ENCODE measurements around the gene NRIP1. TPM values are rescaled to one million over a fixed set of nuclear protein-coding genes. Genes with fewer than 3 reads are reported as not detected.

NRIP1 gene
- total and polyA plus RNA-seq, 5 donors from 2014 or later = 11.6 to 20.3 (median 13.3) TPM

- Mint-ChIP-seq H3K9me3 (peaks cover 0 to 4% (median 0%) of the 10 kb centered on the region in 7 donors), H3K27me3 (no peaks in the 10 kb centered on the region), H3K36me3 (no peaks in the 10 kb centered on the region), H3K27ac (no peak overlapping the region), H3K4me1 (no peaks in the 10 kb centered on the region), H3K4me3 (no peak overlapping the region)
- Histone ChIP-seq H3K27me3 (ENCODE audit: control insufficient read depth, insufficient read depth, low read length) (no peaks in the 10 kb centered on the region), H3K9me3 (ENCODE audit: control insufficient read depth in 2 of 2, low read length in 2 of 2) (no peaks in the 10 kb centered on the region), H3K36me3 (ENCODE audit: control insufficient read depth, insufficient read depth, low read length) (no peaks in the 10 kb centered on the region), H3K4me3 (ENCODE audit: low read depth, low read length) (no peak overlapping the region), H3K27ac (ENCODE audit: insufficient read depth, low read length, poor library complexity, severe bottlenecking) (no peak overlapping the region), H3K4me1 (ENCODE audit: control insufficient read depth, insufficient read depth, low read length, poor library complexity, severe bottlenecking) (no peaks in the 10 kb centered on the region)
- no peak for ATAC-seq (ENCODE audit: low read depth in 2 of 2)
- DNase-seq = no peak
Measured at GRCh38 chr21:15095326-15095725, 30.5 kb upstream of the NRIP1 start.

DNA sequence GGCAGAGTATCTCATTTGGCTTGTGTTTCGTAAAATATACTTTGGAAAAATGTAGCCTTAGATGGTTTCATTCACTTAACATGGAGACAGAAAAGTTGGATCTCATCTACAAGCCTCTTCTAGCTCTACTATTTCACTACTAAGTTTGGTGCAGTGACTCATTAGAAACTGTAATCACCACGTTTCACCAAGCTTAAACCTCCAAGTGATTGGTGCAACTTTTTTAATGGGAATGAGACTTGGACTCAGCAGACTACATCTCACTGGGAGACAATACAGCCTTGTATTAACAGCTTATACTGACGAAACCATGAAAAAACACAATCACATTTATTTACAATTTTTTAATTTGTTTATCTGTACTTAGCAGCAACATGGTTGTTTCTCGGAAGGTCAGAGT lies 29.9 kb upstream of the NRIP1 start:
- no peak overlapping the region for H3K4me3 ChIP-seq (ENCODE audit: low read depth, low read length)
- no peaks in the 10 kb centered on the region for H3K36me3 Mint-ChIP-seq
- H3K27me3 Mint-ChIP-seq = no peaks in the 10 kb centered on the region
- H3K4me1 Mint-ChIP-seq = no peaks in the 10 kb centered on the region
- H3K27ac ChIP-seq (ENCODE audit: insufficient read depth, low read length, poor library complexity, severe bottlenecking) = no peak overlapping the region
- ATAC-seq (ENCODE audit: low read depth in 2 of 2) (no peak), DNase-seq (no peak)
- H3K4me3 Mint-ChIP-seq = no peak overlapping the region
- no peaks in the 10 kb centered on the region for H3K9me3 ChIP-seq (ENCODE audit: control insufficient read depth in 2 of 2, low read length in 2 of 2)
- no peaks in the 10 kb centered on the region for H3K4me1 ChIP-seq (ENCODE audit: control insufficient read depth, insufficient read depth, low read length, poor library complexity, severe bottlenecking)
- no peaks in the 10 kb centered on the region for H3K27me3 ChIP-seq (ENCODE audit: control insufficient read depth, insufficient read depth, low read length)
- no peak overlapping the region for H3K27ac Mint-ChIP-seq
- H3K9me3 Mint-ChIP-seq = peaks cover 0 to 4% (median 0%) of the 10 kb centered on the region in 7 donors
- no peaks in the 10 kb centered on the region for H3K36me3 ChIP-seq (ENCODE audit: control insufficient read depth, insufficient read depth, low read length)

DNA sequence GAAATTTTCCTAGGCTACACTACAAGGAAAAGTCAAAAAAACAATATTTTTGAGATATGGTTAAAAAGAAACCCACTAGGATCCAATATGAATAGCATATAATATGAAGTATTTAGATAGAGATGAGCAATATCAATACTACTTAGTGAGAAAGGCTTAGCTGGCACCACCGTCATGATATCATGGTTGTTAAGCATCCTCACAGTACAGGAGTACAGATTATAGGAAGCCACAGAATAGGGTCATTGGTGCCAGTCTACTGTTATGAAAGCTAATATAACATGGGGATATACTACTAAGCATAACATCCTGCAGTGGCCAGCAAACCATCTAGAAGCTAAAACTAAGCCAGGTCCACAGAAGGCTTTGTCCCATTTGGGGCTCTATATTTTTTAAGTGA lies 28.4 kb upstream of the NRIP1 start:
- Histone ChIP-seq H3K9me3 (ENCODE audit: control insufficient read depth in 2 of 2, low read length in 2 of 2) (no peaks in the 10 kb centered on the region), H3K4me1 (ENCODE audit: control insufficient read depth, insufficient read depth, low read length, poor library complexity, severe bottlenecking) (no peaks in the 10 kb centered on the region), H3K4me3 (ENCODE audit: low read depth, low read length) (no peak overlapping the region), H3K36me3 (ENCODE audit: control insufficient read depth, insufficient read depth, low read length) (no peaks in the 10 kb centered on the region), H3K27me3 (ENCODE audit: control insufficient read depth, insufficient read depth, low read length) (no peaks in the 10 kb centered on the region), H3K27ac (ENCODE audit: insufficient read depth, low read length, poor library complexity, severe bottlenecking) (no peak overlapping the region)
- H3K27me3 Mint-ChIP-seq = no peaks in the 10 kb centered on the region
- peaks cover 0 to 4% (median 0%) of the 10 kb centered on the region in 7 donors for H3K9me3 Mint-ChIP-seq
- no peaks in the 10 kb centered on the region for H3K36me3 Mint-ChIP-seq
- no peaks in the 10 kb centered on the region for H3K4me1 Mint-ChIP-seq
- DNase-seq (no peak), ATAC-seq (ENCODE audit: low read depth in 2 of 2) (no peak)
- no peak overlapping the region for H3K27ac Mint-ChIP-seq
- no peak overlapping the region for H3K4me3 Mint-ChIP-seq

GRCh38 chr21:15092745-15093144 lies 27.9 kb upstream of the NRIP1 start:
- Histone ChIP-seq H3K4me1 (ENCODE audit: control insufficient read depth, insufficient read depth, low read length, poor library complexity, severe bottlenecking) (no peaks in the 10 kb centered on the region), H3K27me3 (ENCODE audit: control insufficient read depth, insufficient read depth, low read length) (no peaks in the 10 kb centered on the region), H3K36me3 (ENCODE audit: control insufficient read depth, insufficient read depth, low read length) (no peaks in the 10 kb centered on the region), H3K9me3 (ENCODE audit: control insufficient read depth in 2 of 2, low read length in 2 of 2) (no peaks in the 10 kb centered on the region), H3K27ac (ENCODE audit: insufficient read depth, low read length, poor library complexity, severe bottlenecking) (no peak overlapping the region), H3K4me3 (ENCODE audit: low read depth, low read length) (no peak overlapping the region)
- H3K36me3 Mint-ChIP-seq = no peaks in the 10 kb centered on the region
- DNase-seq (no peak), ATAC-seq (ENCODE audit: low read depth in 2 of 2) (no peak)
- no peak overlapping the region for H3K4me3 Mint-ChIP-seq
- H3K27ac Mint-ChIP-seq = no peak overlapping the region
- no peaks in the 10 kb centered on the region for H3K27me3 Mint-ChIP-seq
- no peaks in the 10 kb centered on the region for H3K4me1 Mint-ChIP-seq
- H3K9me3 Mint-ChIP-seq = peaks cover 0 to 4% (median 0%) of the 10 kb centered on the region in 7 donors

DNA sequence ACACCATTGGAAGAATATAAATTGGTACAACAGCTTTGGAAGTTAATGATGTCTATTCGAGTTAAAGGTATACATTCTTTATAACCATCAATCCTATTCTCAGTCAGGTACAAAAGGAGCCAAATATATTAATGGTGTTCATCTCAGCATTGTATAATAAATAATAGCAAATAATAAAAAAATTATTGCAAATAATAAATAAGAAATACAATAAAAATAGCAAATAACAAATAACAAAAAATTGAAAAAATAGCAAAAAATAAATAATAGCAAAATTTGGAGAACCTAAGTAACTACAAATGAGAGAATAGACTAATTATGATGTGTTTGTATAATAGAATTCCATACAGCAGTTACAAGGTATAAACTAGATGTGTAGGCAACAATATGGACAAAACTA lies 25.6 kb upstream of the NRIP1 start:
- Mint-ChIP-seq H3K4me3 (no peak overlapping the region), H3K36me3 (no peaks in the 10 kb centered on the region)
- ATAC-seq (ENCODE audit: low read depth in 2 of 2) = no peak

GRCh38 chr21:15088488-15088887 lies 23.7 kb upstream of the NRIP1 start:
- H3K4me1 Mint-ChIP-seq = no peaks in the 10 kb centered on the region
- peaks cover 5% of the 10 kb centered on the region for H3K27me3 Mint-ChIP-seq
- no peak overlapping the region for H3K4me3 Mint-ChIP-seq
- no peaks in the 10 kb centered on the region for H3K36me3 Mint-ChIP-seq
- DNase-seq (no peak), ATAC-seq (ENCODE audit: low read depth in 2 of 2) (no peak)
- no peak overlapping the region for H3K27ac ChIP-seq (ENCODE audit: insufficient read depth, low read length, poor library complexity, severe bottlenecking)
- H3K36me3 ChIP-seq (ENCODE audit: control insufficient read depth, insufficient read depth, low read length) = no peaks in the 10 kb centered on the region
- no peaks in the 10 kb centered on the region for H3K9me3 Mint-ChIP-seq
- H3K4me3 ChIP-seq (ENCODE audit: low read depth, low read length) = no peak overlapping the region
- no peaks in the 10 kb centered on the region for H3K9me3 ChIP-seq (ENCODE audit: control insufficient read depth in 2 of 2, low read length in 2 of 2)
- H3K27ac Mint-ChIP-seq = no peak overlapping the region
- no peaks in the 10 kb centered on the region for H3K27me3 ChIP-seq (ENCODE audit: control insufficient read depth, insufficient read depth, low read length)
- H3K4me1 ChIP-seq (ENCODE audit: control insufficient read depth, insufficient read depth, low read length, poor library complexity, severe bottlenecking) = no peaks in the 10 kb centered on the region

More for the DNA sequence above, 25.6 kb upstream of the NRIP1 start:
- no peaks in the 10 kb centered on the region for H3K4me1 Mint-ChIP-seq
- no peak overlapping the region for H3K27ac ChIP-seq (ENCODE audit: insufficient read depth, low read length, poor library complexity, severe bottlenecking)
- H3K4me1 ChIP-seq (ENCODE audit: control insufficient read depth, insufficient read depth, low read length, poor library complexity, severe bottlenecking) = no peaks in the 10 kb centered on the region
- H3K27ac Mint-ChIP-seq = no peak overlapping the region
- H3K27me3 Mint-ChIP-seq = peaks cover 5% of the 10 kb centered on the region
- H3K36me3 ChIP-seq (ENCODE audit: control insufficient read depth, insufficient read depth, low read length) = no peaks in the 10 kb centered on the region
- peaks cover 0 to 4% (median 0%) of the 10 kb centered on the region in 7 donors for H3K9me3 Mint-ChIP-seq
- no peak for DNase-seq
- no peaks in the 10 kb centered on the region for H3K27me3 ChIP-seq (ENCODE audit: control insufficient read depth, insufficient read depth, low read length)
- no peak overlapping the region for H3K4me3 ChIP-seq (ENCODE audit: low read depth, low read length)
- no peaks in the 10 kb centered on the region for H3K9me3 ChIP-seq (ENCODE audit: control insufficient read depth in 2 of 2, low read length in 2 of 2)

DNA sequence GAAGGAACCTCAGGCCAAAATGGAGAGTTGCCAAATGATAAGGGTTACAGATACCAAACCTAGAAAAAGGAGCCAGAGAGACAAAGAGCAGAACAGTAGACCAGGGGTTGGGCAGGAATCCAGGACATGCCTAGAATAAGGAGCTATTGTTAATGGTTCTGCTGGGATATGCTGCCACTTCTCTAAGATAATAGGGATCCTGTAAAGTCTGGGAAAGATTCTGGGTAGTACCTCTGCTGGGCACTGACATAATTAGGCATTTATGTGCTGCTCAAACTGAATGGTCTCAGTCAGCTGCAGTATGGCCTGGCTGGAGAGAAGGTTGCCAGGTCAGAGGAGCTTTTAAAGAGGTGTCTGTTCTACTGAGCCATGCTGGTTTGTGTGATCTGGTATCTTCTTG lies 19.9 kb upstream of the NRIP1 start:
- H3K27ac Mint-ChIP-seq = no peak overlapping the region
- Histone ChIP-seq H3K4me1 (ENCODE audit: control insufficient read depth, insufficient read depth, low read length, poor library complexity, severe bottlenecking) (no peaks in the 10 kb centered on the region), H3K4me3 (ENCODE audit: low read depth, low read length) (no peak overlapping the region), H3K9me3 (ENCODE audit: control insufficient read depth in 2 of 2, low read length in 2 of 2) (no peaks in the 10 kb centered on the region), H3K36me3 (ENCODE audit: control insufficient read depth, insufficient read depth, low read length) (no peaks in the 10 kb centered on the region), H3K27ac (ENCODE audit: insufficient read depth, low read length, poor library complexity, severe bottlenecking) (no peak overlapping the region), H3K27me3 (ENCODE audit: control insufficient read depth, insufficient read depth, low read length) (no peaks in the 10 kb centered on the region)
- H3K4me1 Mint-ChIP-seq = no peaks in the 10 kb centered on the region
- H3K9me3 Mint-ChIP-seq = no peaks in the 10 kb centered on the region
- peaks cover 10% of the 10 kb centered on the region for H3K27me3 Mint-ChIP-seq
- no peak for ATAC-seq (ENCODE audit: low read depth in 2 of 2)
- DNase-seq = no peak
- no peak overlapping the region for H3K4me3 Mint-ChIP-seq
- no peaks in the 10 kb centered on the region for H3K36me3 Mint-ChIP-seq

DNA sequence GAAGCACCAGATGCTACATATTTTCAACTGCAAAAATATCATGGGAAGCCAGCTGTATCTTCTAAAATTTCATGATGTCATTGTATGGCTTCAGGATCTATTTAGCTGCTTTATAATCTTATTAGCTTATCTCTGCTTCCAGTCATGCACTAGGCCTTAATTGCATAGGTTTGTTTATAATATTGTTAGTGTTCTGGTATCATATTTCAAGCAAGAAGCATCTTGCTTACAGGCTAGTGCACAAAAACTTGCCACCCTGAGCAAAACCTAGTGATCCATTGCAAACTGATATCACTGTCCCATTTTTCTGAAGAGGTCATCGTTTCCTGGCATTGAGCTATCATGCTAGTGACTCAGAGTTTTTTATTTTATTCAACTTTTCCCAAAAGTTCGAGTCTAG lies 15.7 kb upstream of the NRIP1 start:
- Histone ChIP-seq H3K27me3 (ENCODE audit: control insufficient read depth, insufficient read depth, low read length) (peaks cover 6% of the 10 kb centered on the region), H3K36me3 (ENCODE audit: control insufficient read depth, insufficient read depth, low read length) (no peaks in the 10 kb centered on the region), H3K4me3 (ENCODE audit: low read depth, low read length) (no peak overlapping the region), H3K4me1 (ENCODE audit: control insufficient read depth, insufficient read depth, low read length, poor library complexity, severe bottlenecking) (no peaks in the 10 kb centered on the region), H3K9me3 (ENCODE audit: control insufficient read depth in 2 of 2, low read length in 2 of 2) (no peaks in the 10 kb centered on the region), H3K27ac (ENCODE audit: insufficient read depth, low read length, poor library complexity, severe bottlenecking) (no peak overlapping the region)
- no peak overlapping the region for H3K27ac Mint-ChIP-seq
- H3K4me3 Mint-ChIP-seq = no peak overlapping the region
- H3K4me1 Mint-ChIP-seq = no peaks in the 10 kb centered on the region
- peaks cover 9% of the 10 kb centered on the region for H3K27me3 Mint-ChIP-seq
- peaks cover 0 to 2% (median 0%) of the 10 kb centered on the region in 7 donors for H3K9me3 Mint-ChIP-seq
- no peaks in the 10 kb centered on the region for H3K36me3 Mint-ChIP-seq
- DNase-seq (no peak), ATAC-seq (ENCODE audit: low read depth in 2 of 2) (no peak)

Data from CD4-positive, CD25-positive, alpha-beta regulatory T cell (primary cell).